H1 (cell line): ENCODE results near the gene ZNF101. TPM values are rescaled to one million over a fixed set of nuclear protein-coding genes. Genes with fewer than 3 reads are reported as not detected.

Experiments used
- RBBP5 ChIP-seq: IDR thresholded peaks from 2 replicates; pipeline ENCODE4 v1.7.1; 2012; ENCODE audit warnings: low read depth, mild to moderate bottlenecking, inconsistent platforms, low read length, moderate library complexity, borderline replicate concordance
- SP1 ChIP-seq: IDR thresholded peaks from 2 replicates; pipeline ENCODE4 v1.6.1; 2011; ENCODE audit warnings: low read depth, low read length
- polyA plus RNA-seq, 7 experiments: library from polyadenylated mRNA; depleted of rRNA in 3 of 7; stranded (reverse) in 5 of 7; unstranded in 2 of 7; fragments of >200 nt in 5 of 7; fragments of 200-250 nt in 2 of 7; gene quantifications; 1 replicate in 5 of 7; 2 replicates in 1 of 7; 4 replicates in 1 of 7; pipeline versions ENCODE4 v1.2.1 to v1.2.3, GENCODE V29; 2011 to 2013; ENCODE audit warnings: missing spikeins in 2 of 7, mixed read lengths in 2 of 7
- total RNA-seq: library from RNA; stranded (reverse); fragmentation: NEBNext Ultra II Directional; extraction: Animal tissue kit (Norgen Biotek cat#: 25700); gene quantifications from 2 replicates; pipeline ENCODE4 v1.2.1, GENCODE V29; 2021
- TF ChIP-seq, protein P1 (sequence below): fragments of 300-600 bp; sonication (generic); IDR thresholded peaks from 2 replicates; pipeline ENCODE4 v1.7.1; 2012; ENCODE audit warnings: low read length, moderate library complexity, mild to moderate bottlenecking, inconsistent platforms; ENCODE audit not compliant: insufficient replicate concordance

Gene ZNF101
- total and polyA plus RNA-seq, 2 of the 8 experiments (the other 6 are each of a cell fraction or from before 2014, with no cell fraction given): 13.0 to 50.9 TPM

DNA sequence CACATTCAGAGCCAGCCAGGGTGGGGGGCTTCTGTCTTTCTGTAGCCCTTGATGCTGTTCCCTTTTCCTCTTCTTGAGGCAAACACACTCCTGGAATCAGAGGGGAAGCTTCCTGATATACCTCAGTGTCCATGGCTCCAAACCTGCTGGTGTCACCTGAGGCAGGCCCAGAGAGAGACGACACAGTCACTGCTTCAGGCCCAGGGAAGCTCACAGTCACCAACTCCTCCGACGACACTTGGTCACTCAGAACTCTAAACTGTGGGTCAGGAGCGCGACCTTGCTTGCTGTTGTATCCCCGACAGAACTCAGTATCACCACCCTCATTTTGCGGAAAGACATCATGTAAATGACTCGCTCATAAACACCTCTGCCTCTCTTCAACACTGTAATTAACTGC, 6.3 kb upstream of the ZNF101 start (continued):
- TF ChIP-seq SP1 (no peak), RBBP5 (no peak)
- TF ChIP-seq, protein P1, sequence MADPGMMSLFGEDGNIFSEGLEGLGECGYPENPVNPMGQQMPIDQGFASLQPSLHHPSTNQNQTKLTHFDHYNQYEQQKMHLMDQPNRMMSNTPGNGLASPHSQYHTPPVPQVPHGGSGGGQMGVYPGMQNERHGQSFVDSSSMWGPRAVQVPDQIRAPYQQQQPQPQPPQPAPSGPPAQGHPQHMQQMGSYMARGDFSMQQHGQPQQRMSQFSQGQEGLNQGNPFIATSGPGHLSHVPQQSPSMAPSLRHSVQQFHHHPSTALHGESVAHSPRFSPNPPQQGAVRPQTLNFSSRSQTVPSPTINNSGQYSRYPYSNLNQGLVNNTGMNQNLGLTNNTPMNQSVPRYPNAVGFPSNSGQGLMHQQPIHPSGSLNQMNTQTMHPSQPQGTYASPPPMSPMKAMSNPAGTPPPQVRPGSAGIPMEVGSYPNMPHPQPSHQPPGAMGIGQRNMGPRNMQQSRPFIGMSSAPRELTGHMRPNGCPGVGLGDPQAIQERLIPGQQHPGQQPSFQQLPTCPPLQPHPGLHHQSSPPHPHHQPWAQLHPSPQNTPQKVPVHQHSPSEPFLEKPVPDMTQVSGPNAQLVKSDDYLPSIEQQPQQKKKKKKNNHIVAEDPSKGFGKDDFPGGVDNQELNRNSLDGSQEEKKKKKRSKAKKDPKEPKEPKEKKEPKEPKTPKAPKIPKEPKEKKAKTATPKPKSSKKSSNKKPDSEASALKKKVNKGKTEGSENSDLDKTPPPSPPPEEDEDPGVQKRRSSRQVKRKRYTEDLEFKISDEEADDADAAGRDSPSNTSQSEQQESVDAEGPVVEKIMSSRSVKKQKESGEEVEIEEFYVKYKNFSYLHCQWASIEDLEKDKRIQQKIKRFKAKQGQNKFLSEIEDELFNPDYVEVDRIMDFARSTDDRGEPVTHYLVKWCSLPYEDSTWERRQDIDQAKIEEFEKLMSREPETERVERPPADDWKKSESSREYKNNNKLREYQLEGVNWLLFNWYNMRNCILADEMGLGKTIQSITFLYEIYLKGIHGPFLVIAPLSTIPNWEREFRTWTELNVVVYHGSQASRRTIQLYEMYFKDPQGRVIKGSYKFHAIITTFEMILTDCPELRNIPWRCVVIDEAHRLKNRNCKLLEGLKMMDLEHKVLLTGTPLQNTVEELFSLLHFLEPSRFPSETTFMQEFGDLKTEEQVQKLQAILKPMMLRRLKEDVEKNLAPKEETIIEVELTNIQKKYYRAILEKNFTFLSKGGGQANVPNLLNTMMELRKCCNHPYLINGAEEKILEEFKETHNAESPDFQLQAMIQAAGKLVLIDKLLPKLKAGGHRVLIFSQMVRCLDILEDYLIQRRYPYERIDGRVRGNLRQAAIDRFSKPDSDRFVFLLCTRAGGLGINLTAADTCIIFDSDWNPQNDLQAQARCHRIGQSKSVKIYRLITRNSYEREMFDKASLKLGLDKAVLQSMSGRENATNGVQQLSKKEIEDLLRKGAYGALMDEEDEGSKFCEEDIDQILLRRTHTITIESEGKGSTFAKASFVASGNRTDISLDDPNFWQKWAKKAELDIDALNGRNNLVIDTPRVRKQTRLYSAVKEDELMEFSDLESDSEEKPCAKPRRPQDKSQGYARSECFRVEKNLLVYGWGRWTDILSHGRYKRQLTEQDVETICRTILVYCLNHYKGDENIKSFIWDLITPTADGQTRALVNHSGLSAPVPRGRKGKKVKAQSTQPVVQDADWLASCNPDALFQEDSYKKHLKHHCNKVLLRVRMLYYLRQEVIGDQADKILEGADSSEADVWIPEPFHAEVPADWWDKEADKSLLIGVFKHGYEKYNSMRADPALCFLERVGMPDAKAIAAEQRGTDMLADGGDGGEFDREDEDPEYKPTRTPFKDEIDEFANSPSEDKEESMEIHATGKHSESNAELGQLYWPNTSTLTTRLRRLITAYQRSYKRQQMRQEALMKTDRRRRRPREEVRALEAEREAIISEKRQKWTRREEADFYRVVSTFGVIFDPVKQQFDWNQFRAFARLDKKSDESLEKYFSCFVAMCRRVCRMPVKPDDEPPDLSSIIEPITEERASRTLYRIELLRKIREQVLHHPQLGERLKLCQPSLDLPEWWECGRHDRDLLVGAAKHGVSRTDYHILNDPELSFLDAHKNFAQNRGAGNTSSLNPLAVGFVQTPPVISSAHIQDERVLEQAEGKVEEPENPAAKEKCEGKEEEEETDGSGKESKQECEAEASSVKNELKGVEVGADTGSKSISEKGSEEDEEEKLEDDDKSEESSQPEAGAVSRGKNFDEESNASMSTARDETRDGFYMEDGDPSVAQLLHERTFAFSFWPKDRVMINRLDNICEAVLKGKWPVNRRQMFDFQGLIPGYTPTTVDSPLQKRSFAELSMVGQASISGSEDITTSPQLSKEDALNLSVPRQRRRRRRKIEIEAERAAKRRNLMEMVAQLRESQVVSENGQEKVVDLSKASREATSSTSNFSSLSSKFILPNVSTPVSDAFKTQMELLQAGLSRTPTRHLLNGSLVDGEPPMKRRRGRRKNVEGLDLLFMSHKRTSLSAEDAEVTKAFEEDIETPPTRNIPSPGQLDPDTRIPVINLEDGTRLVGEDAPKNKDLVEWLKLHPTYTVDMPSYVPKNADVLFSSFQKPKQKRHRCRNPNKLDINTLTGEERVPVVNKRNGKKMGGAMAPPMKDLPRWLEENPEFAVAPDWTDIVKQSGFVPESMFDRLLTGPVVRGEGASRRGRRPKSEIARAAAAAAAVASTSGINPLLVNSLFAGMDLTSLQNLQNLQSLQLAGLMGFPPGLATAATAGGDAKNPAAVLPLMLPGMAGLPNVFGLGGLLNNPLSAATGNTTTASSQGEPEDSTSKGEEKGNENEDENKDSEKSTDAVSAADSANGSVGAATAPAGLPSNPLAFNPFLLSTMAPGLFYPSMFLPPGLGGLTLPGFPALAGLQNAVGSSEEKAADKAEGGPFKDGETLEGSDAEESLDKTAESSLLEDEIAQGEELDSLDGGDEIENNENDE: no peak
